GM21737 (cell line): ENCODE results near the gene IGFL1.
"Not testable (repeated sequence)": the region's sequence is repeated elsewhere in the genome, so short reads cannot be mapped to it uniquely, and the experiment has no call there.

Source experiments
- ATAC-seq: cut with Tn5 transposase; IDR thresholded peaks from one replicate; pipeline ENCODE4 v1.9.1; 2021; ENCODE audit warnings: mild to moderate bottlenecking, moderate library complexity; ENCODE audit not compliant: unreplicated experiment

Gene IGFL1

GRCh38 chr19:46221981-46222610 is 7.4 kb upstream of the IGFL1 start:
- no peak for ATAC-seq

DNA sequence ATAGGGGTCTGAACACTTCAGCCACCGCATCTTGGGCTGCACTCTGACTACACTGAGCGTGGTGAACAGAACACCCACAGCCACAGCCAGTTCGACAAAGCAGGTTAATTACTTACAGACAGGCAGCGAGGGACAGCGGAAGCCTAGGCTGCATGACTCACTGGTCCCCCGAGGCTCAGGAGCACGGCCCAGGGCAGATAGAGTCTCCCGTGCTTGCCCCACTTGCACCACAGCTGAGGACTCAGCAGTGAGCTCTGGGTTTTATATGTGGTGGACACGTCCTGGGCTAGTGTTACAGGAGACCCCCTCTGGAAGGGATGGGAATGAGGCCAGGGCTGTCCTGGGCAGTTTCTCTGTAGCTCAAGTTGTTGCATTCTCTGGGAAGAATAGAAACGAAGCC is 5.8 kb upstream of the IGFL1 start:
- not testable (repeated sequence) for ATAC-seq

DNA sequence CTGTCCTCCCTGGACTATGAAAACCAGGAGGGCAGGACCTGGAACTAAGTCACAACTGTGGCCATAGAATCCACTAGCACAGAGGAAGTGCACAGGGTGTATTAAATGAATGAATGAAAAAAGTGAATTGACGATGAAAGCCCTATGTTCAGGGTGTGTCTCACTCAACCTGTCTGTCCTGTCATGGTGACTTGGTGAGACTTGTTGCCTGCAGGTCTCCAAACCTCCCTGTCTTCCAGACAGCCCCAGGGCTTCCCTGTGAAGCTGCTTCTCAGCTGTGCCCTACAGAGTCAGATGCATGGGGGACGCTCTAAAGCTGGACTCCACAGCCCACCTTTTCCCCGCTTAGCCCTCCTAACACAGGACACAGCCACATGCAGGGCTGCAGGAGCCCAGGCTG is 4.8 kb upstream of the IGFL1 start:
- ATAC-seq = no peak

- no peak for ATAC-seq
These were observed 4.0 kb upstream of the IGFL1 start for GRCh38 chr19:46225558-46226004.

GRCh38 chr19:46226438-46226973 is 3.0 kb upstream of the IGFL1 start:
- no peak for ATAC-seq

- ATAC-seq = no peak
These were observed 2.5 kb downstream of the IGFL1 start for GRCh38 chr19:46232029-46232428.

DNA sequence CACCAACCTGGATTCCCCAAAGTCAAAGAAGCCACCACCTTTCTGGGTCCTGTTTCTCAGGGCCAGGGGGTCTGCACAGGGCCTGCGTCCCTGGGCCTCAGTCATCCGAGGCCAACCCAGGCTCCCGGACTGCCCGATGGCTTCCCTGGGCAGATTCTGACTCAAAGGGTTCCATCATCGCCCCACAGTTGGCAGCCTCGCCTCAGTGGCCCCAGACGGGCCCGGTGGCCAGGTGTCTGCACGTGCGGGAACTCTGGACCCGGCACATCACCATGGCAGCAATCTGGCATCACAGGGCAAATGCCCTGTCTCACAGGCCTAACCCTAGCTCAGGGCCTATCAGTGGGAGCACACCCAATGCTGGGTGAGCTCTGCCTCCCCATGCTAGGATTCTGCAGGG is 2.9 kb downstream of the IGFL1 start:
- no peak for ATAC-seq

- no peak for ATAC-seq
These were observed 3.5 kb downstream of the IGFL1 start for GRCh38 chr19:46232938-46233621.

- ATAC-seq = not testable (repeated sequence)
These were observed 4.3 kb downstream of the IGFL1 start for GRCh38 chr19:46233871-46234270.

GRCh38 chr19:46238141-46238540 is 8.6 kb downstream of the IGFL1 start:
- ATAC-seq = not testable (repeated sequence)

DNA sequence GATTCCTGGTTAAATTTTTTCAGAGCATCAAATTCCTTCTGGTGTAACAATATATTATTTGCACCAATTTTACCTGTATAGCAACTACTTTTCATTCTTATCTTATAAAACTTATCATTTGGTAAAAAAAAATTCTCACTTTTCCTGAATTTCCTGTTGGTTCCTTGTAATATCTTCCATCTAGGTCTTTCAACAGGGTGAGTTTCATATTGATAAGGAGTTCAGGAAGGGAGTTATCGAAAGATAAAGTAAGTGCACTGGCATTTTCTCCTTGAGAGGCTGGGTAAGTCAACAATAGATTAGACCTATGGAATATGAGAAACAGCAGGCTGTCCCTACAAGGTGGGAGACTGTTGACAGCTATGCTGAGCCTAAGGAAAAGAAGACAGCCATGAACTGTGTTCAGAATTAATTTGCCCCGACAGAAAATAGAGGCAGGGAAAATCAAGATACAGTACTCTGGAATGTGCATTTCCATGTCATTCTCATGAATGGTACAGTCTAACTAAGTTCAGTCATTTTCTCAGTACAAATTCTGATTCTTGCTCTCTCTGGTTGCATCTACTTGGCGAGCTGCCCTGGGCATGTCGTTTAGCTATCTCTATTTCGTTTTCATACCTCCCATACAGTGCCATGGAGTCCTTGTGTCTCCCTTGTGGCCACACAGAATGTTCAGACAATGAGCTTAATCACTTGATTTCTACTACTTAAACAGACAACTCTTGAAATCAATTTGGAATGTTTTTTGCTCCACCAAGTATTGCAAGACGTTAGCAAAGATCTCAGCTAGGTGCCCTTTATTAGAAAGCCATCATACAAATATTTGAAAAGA is 9.9 kb downstream of the IGFL1 start:
- ATAC-seq = no peak

DNA sequence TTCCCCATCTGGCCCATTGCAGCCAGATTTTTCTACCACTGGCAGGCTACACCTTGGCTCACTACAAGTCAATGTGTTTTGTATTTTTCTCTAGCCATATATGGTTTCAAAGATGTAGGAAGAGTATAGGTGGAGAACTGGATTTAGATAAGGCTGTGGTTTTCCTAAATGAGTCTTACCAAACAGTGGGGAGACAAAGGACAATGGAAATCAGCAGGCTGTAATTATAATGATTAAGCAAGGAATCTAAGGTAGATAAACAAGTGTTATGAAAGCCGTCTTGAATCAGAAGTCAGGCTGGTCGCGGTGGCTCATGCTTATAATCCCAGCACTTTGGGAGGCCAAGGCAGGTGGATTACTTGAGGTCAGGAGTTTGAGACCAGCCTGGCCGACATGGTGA is 11.2 kb downstream of the IGFL1 start:
- ATAC-seq = no peak

- no peak for ATAC-seq
These were observed 12.1 kb downstream of the IGFL1 start for GRCh38 chr19:46241626-46242025.

DNA sequence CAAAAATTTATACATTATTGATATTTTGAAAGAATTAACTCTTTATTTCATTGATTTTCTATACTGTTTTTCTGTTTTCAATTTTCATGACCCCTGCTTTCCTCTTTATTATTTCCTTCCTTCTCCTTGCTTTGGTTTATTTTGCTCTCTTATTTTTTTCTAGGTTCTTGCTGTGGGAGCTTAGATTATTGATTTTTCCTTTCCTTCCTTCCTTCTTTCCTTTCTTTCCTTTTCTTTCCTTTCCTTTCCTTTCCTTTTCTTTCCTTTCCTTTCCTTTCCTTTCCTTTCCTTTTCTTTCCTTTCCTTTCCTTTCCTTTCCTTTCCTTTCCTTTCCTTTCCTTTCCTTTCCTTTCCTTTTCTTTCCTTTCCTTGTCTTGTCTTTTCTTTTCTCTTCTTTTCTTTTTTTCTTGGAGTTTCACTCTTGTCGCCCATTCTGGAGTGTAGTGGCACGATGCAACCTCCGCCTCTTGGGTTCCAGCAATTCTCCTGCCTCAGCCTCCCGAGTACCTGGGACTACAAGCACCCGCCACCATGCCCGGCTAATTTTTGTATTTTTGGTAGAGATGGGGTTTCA is 13.6 kb downstream of the IGFL1 start:
- not testable (repeated sequence) for ATAC-seq

DNA sequence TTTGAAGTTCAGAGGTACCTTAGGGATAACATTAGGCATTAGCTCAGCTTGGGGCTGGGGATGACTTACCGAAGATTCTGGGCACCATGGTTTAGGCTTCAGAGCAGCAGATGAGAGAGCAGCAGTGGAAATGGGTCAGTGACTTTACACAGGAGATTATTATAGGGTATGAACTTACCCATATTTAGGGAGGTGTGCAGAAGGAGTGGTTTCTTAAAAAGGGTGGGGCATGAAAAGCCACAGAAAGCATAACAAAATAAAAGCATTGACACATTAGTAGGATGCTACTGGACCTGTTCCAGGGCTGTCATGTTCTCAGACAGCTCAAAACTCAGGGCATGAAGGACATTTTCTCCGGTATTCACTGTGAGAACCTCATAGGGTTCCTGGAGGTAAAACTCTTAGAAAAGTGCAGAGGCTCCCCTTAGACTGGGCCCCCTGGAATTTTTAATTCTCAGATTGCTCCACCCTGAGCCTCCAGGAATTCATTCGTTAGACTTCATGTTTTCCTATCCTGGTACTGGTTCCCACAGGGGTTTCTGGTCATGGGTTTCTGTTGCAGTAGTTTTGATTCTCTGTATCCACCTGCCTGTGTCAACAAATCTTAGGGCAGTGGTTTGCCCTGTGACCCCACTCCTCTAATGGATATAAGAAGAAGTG is 20.7 kb downstream of the IGFL1 start:
- no peak for ATAC-seq

GRCh38 chr19:46251416-46251815 is 21.9 kb downstream of the IGFL1 start:
- no peak for ATAC-seq

GRCh38 chr19:46254776-46255175 is 25.2 kb downstream of the IGFL1 start:
- no peak for ATAC-seq

GRCh38 chr19:46256855-46257254 is 27.3 kb downstream of the IGFL1 start:
- no peak for ATAC-seq

DNA sequence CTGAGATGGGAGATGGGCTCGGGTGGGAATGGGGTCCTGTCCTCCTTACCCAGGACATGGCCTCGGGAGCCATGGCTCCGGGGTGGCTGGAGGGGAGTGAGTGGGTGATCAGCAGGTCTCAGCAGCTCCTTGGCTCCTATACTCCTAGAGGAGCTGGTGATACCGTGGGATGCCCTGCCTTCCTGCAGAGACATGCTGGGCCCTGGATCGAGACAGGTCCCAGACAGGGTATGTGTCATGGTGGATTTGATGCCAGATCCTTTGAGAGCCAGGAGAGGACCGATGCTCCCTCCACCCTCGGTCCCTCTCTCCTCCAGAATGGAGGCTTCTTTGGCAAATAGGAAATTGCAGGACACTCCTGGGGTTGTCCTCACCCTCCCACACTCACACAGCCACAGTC is 32.0 kb downstream of the IGFL1 start:
- not testable (repeated sequence) for ATAC-seq

DNA sequence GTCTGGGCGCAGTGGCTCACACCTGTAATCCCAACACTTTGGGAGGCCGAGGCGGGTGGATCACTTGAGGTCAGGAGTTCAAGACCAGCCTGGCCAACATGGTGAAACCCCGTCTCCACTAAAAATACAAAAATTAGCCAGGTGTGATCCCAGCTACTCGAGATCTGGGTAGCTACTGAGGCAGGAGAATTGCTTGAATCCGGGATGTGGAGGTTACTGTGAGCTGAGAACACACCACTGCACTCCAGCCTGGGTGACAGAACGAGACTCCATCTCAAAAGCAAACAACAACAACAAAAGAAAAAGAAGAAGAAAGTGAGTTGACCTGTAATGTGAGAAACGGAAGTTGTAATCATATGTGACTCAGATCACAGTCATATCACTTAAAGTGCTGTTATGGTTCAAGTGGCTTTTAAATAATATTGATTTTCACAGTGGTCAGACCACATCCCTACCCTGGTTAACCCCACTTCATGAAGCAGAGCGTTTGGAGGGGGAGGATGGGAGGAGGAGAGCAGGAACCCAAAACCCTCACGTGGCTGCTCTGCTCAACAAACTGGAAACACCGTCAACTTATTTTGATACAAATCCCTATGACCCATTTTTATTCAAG is 33.2 kb downstream of the IGFL1 start:
- ATAC-seq = peak; percentile 58
